H9 (cell line): ENCODE measurements around the gene DTNBP1. TPM values are rescaled to one million over a fixed set of nuclear protein-coding genes. Genes with fewer than 3 reads are reported as not detected.

Source experiments
- DNase-seq: peaks from one replicate; pipeline ENCODE4 v3.0.0-alpha.2; 2017
- H2AFZ ChIP-seq: one replicate; pipeline ENCODE4 v1.6.1; 2013; ENCODE audit warnings: mild to moderate bottlenecking, low read length, control low read depth, moderate library complexity
- H2AK5ac ChIP-seq: 2 replicates; pipeline ENCODE4 v1.6.1; 2013; ENCODE audit warnings: low read length, control low read depth, mixed read lengths; ENCODE audit not compliant: insufficient read length
- H2BK120ac ChIP-seq: one replicate; pipeline ENCODE4 v1.6.1; 2013; ENCODE audit warnings: low read depth, mild to moderate bottlenecking, low read length, control low read depth, inconsistent platforms; ENCODE audit not compliant: poor library complexity, severe bottlenecking
- H2BK12ac ChIP-seq: 2 replicates; pipeline ENCODE4 v1.6.1; 2013; ENCODE audit warnings: low read length, control low read depth, mixed read lengths, low read depth; ENCODE audit not compliant: insufficient read length
- H2BK15ac ChIP-seq: 2 replicates; pipeline ENCODE4 v1.6.1; 2013; ENCODE audit warnings: low read depth, low read length, control low read depth
- H2BK20ac ChIP-seq: one replicate; pipeline ENCODE4 v1.6.1; 2013; ENCODE audit warnings: low read depth, mild to moderate bottlenecking, low read length, control low read depth, inconsistent platforms; ENCODE audit not compliant: poor library complexity, severe bottlenecking
- H2BK5ac ChIP-seq: 2 replicates; pipeline ENCODE4 v1.6.1; 2013; ENCODE audit warnings: low read length, control low read depth, mixed read lengths; ENCODE audit not compliant: insufficient read length
- H3K14ac ChIP-seq: 2 replicates; pipeline ENCODE4 v1.6.1; 2013; ENCODE audit warnings: low read length, control low read depth; ENCODE audit not compliant: insufficient read depth
- H3K18ac ChIP-seq: 2 replicates; pipeline ENCODE4 v1.6.1; 2013; ENCODE audit warnings: low read depth, mild to moderate bottlenecking, mixed read lengths, low read length, control low read depth; ENCODE audit not compliant: insufficient read length
- H3K23ac ChIP-seq: 2 replicates; pipeline ENCODE4 v1.6.1; 2013; ENCODE audit warnings: low read length, control low read depth, mixed read lengths, low read depth; ENCODE audit not compliant: insufficient read length
- H3K23me2 ChIP-seq: 2 replicates; pipeline ENCODE4 v1.6.1; 2013; ENCODE audit warnings: low read depth, mild to moderate bottlenecking, mixed read lengths, low read length, control low read depth; ENCODE audit not compliant: insufficient read length, poor library complexity, severe bottlenecking
- H3K27ac ChIP-seq: 2 replicates; pipeline ENCODE4 v1.5.1; 2013; ENCODE audit warnings: low read length, control low read depth, mixed read lengths, low read depth; ENCODE audit not compliant: insufficient read length
- H3K27me3 ChIP-seq: 2 replicates; pipeline ENCODE4 v1.6.1; 2013; ENCODE audit warnings: low read length, control low read depth, inconsistent platforms; ENCODE audit not compliant: insufficient read depth
- H3K4ac ChIP-seq: 2 replicates; pipeline ENCODE4 v1.6.1; 2013; ENCODE audit warnings: low read depth, mild to moderate bottlenecking, control low read depth, inconsistent platforms, low read length, moderate library complexity
- H3K4me1 ChIP-seq: 2 replicates; pipeline ENCODE4 v1.6.1; 2013; ENCODE audit warnings: low read length, control low read depth, inconsistent platforms; ENCODE audit not compliant: insufficient read depth
- H3K4me2 ChIP-seq: 2 replicates; pipeline ENCODE4 v1.6.1; 2013; ENCODE audit warnings: low read length, control low read depth, mixed read lengths; ENCODE audit not compliant: insufficient read length, insufficient read depth
- H3K56ac ChIP-seq: 2 replicates; pipeline ENCODE4 v1.6.1; 2013; ENCODE audit warnings: low read depth, mild to moderate bottlenecking, mixed read lengths, low read length, control low read depth; ENCODE audit not compliant: insufficient read length
- H3K79me1 ChIP-seq: 2 replicates; pipeline ENCODE4 v1.6.1; 2013; ENCODE audit warnings: low read depth, mild to moderate bottlenecking, moderate library complexity, low read length, control low read depth, inconsistent platforms; ENCODE audit not compliant: insufficient read depth, poor library complexity, severe bottlenecking
- H3K79me2 ChIP-seq: 2 replicates; pipeline ENCODE4 v1.6.1; 2013; ENCODE audit warnings: low read length, control low read depth, inconsistent platforms; ENCODE audit not compliant: insufficient read depth
- H3K9ac ChIP-seq: 2 replicates; pipeline ENCODE4 v1.6.1; 2013; ENCODE audit warnings: low read length, control low read depth, mixed read lengths; ENCODE audit not compliant: insufficient read length; ENCODE audit errors: extremely low read depth
- H3K9me3 ChIP-seq: one replicate; pipeline ENCODE4 v1.6.1; 2013; ENCODE audit warnings: low read depth, low read length, inconsistent platforms; ENCODE audit not compliant: control insufficient read depth
- H3T11ph ChIP-seq: one replicate; pipeline ENCODE4 v1.6.1; 2013; ENCODE audit warnings: mild to moderate bottlenecking, low read length, control low read depth, inconsistent platforms
- H4K20me1 ChIP-seq: one replicate; pipeline ENCODE4 v1.6.1; 2013; ENCODE audit not compliant: control insufficient read depth, insufficient read length, insufficient read depth
- H4K5ac ChIP-seq: 2 replicates; pipeline ENCODE4 v1.6.1; 2013; ENCODE audit warnings: low read depth, mild to moderate bottlenecking, mixed read lengths, low read length, control low read depth; ENCODE audit not compliant: insufficient read length
- H4K8ac ChIP-seq: replicated peaks from 2 replicates; pipeline ENCODE4 v1.6.1; 2013; ENCODE audit warnings: low read length, control low read depth, mixed read lengths, low read depth; ENCODE audit not compliant: insufficient read length
- H4K91ac ChIP-seq: 2 replicates; pipeline ENCODE4 v1.6.1; 2013; ENCODE audit warnings: low read depth, mild to moderate bottlenecking, moderate library complexity, mixed read lengths, low read length, control low read depth; ENCODE audit not compliant: insufficient read length
- H3K27ac Mint-ChIP-seq, 3 experiments: 2 replicates in 2 of 3; 3 replicates in 1 of 3; pipeline ENCODE4 v1.8.0; 2020 to 2021; ENCODE audit warnings: mixed read lengths in 3 of 3, mild to moderate bottlenecking in 1 of 3, moderate library complexity in 1 of 3
- H3K27me3 Mint-ChIP-seq: 2 replicates; pipeline ENCODE4 v1.8.0; 2021; ENCODE audit warnings: low read depth, mild to moderate bottlenecking, moderate library complexity, mixed read lengths
- H3K36me3 Mint-ChIP-seq, 3 experiments: 2 replicates in 2 of 3; 3 replicates in 1 of 3; pipeline ENCODE4 v1.8.0; 2020 to 2021; ENCODE audit warnings: low read depth in 3 of 3, mixed read lengths in 3 of 3; ENCODE audit not compliant: insufficient read depth in 1 of 3
- H3K4me1 Mint-ChIP-seq, 2 experiments: 2 replicates each; pipeline ENCODE4 v1.8.0; 2020; ENCODE audit warnings: mixed read lengths in 2 of 2
- H3K4me3 Mint-ChIP-seq, 2 experiments: 2 replicates in 1 of 2; 3 replicates in 1 of 2; pipeline ENCODE4 v1.8.0; 2020 to 2021; ENCODE audit warnings: mild to moderate bottlenecking in 2 of 2, mixed read lengths in 2 of 2, moderate library complexity in 1 of 2
- H3K9me3 Mint-ChIP-seq, 2 experiments: 2 replicates in 1 of 2; 3 replicates in 1 of 2; pipeline ENCODE4 v1.8.0; 2020; ENCODE audit warnings: mild to moderate bottlenecking in 2 of 2, mixed read lengths in 2 of 2, moderate library complexity in 1 of 2
- WGBS: extraction: QIAGEN DNeasy Blood & Tissue Kit; methylation state at CpG from one replicate; pipeline ENCODE4 v1.1.7; 2013; ENCODE audit warnings: missing lambda C conversion rate, low lambda C conversion rate, mixed read lengths; ENCODE audit not compliant: insufficient read length; ENCODE audit errors: extremely low coverage; 5-methylcytosine and 5-hydroxymethylcytosine counted together
- total RNA-seq: library from RNA; stranded (reverse); gene quantifications from 2 replicates; pipeline ENCODE4 v1.2.1, GENCODE V29; 2021
- TF ChIP-seq, protein P1 (sequence below): fragments of 200-600 bp; sonication (generic); conservative IDR thresholded peaks from 3 replicates; pipeline ENCODE4 v1.8.0; 2021; ENCODE audit warnings: antibody characterized with exemption, mild to moderate bottlenecking

The DTNBP1 gene
- total RNA-seq, 1 experiment from 2014 or later = 12.9 TPM

DNA sequence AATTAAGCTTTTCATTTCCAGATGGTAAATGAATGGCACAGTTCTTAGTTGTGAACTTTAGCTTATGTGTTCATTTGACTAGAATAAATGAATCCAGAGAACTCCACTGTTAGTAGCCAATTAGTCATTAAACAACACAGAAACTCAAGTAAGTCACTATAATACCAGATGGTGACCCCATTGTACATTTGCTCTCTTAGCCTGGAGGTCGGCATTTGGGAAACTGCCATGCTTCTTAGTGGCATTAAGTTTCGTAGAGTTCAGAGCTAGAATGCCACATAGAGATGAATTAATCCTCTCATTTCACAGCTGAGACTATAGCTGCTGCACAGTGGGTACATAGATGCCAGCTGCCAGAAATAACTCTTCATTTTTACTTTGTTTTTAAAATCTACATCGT lies 10.8 kb upstream of the DTNBP1 start:
- Mint-ChIP-seq H3K4me3 (no peak overlapping the region), H3K36me3 (no peaks in the 10 kb centered on the region), H3K27me3 (peaks cover 16% of the 10 kb centered on the region), H3K27ac (no peak overlapping the region), H3K9me3 (no peaks in the 10 kb centered on the region), H3K4me1 (peaks cover 25 to 32% of the 10 kb centered on the region in 2 experiments)
- TF ChIP-seq, protein P1, sequence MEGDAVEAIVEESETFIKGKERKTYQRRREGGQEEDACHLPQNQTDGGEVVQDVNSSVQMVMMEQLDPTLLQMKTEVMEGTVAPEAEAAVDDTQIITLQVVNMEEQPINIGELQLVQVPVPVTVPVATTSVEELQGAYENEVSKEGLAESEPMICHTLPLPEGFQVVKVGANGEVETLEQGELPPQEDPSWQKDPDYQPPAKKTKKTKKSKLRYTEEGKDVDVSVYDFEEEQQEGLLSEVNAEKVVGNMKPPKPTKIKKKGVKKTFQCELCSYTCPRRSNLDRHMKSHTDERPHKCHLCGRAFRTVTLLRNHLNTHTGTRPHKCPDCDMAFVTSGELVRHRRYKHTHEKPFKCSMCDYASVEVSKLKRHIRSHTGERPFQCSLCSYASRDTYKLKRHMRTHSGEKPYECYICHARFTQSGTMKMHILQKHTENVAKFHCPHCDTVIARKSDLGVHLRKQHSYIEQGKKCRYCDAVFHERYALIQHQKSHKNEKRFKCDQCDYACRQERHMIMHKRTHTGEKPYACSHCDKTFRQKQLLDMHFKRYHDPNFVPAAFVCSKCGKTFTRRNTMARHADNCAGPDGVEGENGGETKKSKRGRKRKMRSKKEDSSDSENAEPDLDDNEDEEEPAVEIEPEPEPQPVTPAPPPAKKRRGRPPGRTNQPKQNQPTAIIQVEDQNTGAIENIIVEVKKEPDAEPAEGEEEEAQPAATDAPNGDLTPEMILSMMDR = no peak
- H3K79me2 ChIP-seq = no peaks in the 10 kb centered on the region
- peaks cover 5% of the 10 kb centered on the region for H3K4me1 ChIP-seq
- H3K4ac ChIP-seq = no peak overlapping the region
- no peak overlapping the region for H2BK20ac ChIP-seq
- no peak overlapping the region for H3K4me2 ChIP-seq
- H3T11ph ChIP-seq = no peak overlapping the region
- no peaks in the 10 kb centered on the region for H3K79me1 ChIP-seq
- H3K14ac ChIP-seq = no peak overlapping the region
- H2BK120ac ChIP-seq = no peak overlapping the region
- no peak overlapping the region for H4K8ac ChIP-seq
- no peaks in the 10 kb centered on the region for H3K27me3 ChIP-seq
- no peak overlapping the region for H2AFZ ChIP-seq
- no peak overlapping the region for H3K56ac ChIP-seq
- H2AK5ac ChIP-seq = no peak overlapping the region
- no peak for DNase-seq
- no peaks in the 10 kb centered on the region for H4K20me1 ChIP-seq
- H3K23me2 ChIP-seq = no peaks in the 10 kb centered on the region
- no peak overlapping the region for H4K91ac ChIP-seq
- H3K27ac ChIP-seq = no peak overlapping the region
- no peak overlapping the region for H2BK5ac ChIP-seq
- no peak overlapping the region for H3K9ac ChIP-seq
- H3K18ac ChIP-seq = no peak overlapping the region
- no peak overlapping the region for H3K23ac ChIP-seq
- no peaks in the 10 kb centered on the region for H3K9me3 ChIP-seq
- H4K5ac ChIP-seq = no peak overlapping the region
- H2BK12ac ChIP-seq = no peak overlapping the region
- no peak overlapping the region for H2BK15ac ChIP-seq
- no CpG with 5 or more reads among the region's 3 CpGs for WGBS
